CD4-positive, alpha-beta T cell treated with Interleukin-21 for 1 hour (primary cell): ENCODE measurements around the gene DEFB129.
A peak's percentile ranks its signal among the peaks of the same experiment; 100 is the strongest.
"Not testable (repeated sequence)": the region's sequence is repeated elsewhere in the genome, so short reads cannot be mapped to it uniquely, and the experiment has no call there.

Source experiments
- DNase-seq: peaks from one replicate; pipeline ENCODE4 v3.0.0-alpha.2; 2020

DEFB129 gene

DNA sequence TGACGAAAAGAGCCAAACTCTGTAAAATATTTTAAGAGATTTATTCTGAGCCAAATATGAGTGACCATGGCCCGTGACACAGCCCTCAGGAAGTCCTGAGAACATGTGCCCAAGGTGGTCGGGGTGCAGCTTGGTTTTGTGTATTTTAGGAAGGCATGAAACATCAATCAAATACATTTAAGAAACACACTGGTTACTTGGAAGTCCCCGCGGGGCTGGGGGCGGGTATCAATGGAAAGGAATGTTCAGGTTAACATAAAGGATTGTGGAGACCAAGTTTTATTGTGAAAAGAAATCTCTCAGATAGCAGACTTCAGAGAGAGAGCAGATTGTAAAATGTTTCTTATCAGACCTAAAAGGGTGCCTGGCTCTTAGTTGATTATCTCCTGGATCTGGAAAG, 26.4 kb downstream of the DEFB129 start:
- DNase-seq: not testable (repeated sequence)

DNA sequence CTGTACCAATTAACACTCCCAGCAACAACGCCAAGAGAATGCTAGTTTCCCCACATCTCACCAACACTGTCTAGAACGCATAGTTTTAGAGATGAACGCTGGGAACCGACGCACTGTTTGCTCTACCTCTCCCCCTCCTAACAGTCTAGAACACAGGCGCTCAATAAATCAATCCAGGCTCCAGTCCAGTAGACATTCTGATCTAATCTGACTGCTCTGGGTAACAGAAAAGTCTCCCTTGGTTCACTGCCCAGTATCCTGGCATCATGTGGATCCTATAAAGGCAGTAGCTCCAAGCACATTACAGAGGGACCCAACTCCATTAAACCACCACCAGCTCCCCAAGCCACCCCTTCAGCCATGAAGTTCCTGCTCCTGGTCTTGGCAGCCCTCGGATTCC, 30.4 kb downstream of the DEFB129 start, which contains the start of gene DEFB132:
TSS of gene DEFB132 (plus strand) at position 306 of the 400 bp plus-strand sequence. CDS start at position 361, 55 bp downstream.
- no peak for DNase-seq

- no peak for DNase-seq
Observed at GRCh38 chr20:258269-258858, 31.3 kb downstream of the DEFB129 start.

DNA sequence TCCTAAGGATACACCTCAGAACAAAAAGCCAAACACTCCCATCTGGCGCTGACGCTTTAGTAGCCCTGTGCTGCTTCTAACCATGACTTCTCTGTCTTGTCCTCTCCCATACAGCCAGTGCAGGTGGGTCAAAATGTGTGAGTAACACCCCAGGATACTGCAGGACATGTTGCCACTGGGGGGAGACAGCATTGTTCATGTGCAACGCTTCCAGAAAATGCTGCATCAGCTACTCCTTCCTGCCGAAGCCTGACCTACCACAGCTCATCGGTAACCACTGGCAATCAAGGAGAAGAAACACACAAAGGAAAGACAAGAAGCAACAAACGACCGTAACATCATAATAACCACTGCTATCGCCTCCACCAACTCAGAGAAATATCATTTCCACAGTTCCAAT, 31.9 kb downstream of the DEFB129 start:
- peak; percentile 9 for DNase-seq

DNA sequence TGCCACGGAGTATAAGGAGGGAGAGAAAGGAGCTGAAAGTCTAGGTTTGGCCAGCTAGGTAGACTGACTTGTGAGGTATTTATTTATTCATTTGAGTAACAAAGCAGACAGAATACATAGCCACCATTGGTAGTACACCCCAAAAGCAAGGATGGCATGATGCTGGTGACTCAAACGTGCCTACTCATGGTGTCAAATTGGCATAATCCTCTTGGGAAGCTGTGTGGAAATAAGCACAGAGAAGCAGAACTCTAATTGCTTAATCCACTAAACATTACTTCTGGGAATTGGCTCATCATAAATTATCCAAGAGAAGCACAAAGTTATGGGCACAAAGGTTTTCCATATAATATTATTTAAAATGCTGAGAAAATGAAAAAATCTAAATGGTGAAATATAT, 32.9 kb downstream of the DEFB129 start:
- DNase-seq: no peak

DNA sequence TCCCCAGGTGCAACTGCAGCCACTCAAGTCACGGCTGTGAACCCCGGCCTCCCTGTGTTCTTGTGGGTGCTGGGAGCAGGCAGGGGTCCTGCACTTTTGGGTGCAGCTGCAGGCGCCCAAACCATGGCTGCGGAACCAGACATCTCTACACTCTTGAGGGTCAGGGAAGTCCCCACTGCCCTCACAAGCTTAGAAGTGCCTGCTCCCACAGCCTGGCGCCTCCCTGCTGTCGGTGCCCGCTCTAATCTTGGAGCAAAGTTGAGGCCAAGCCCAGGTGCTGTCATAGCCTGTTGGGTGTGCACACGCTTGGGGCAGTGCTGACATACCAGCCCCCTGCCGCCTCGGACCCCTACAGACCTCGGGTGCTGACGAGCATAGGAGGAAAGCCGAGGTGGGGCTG, 36.6 kb downstream of the DEFB129 start:
- DNase-seq: no peak

DNA sequence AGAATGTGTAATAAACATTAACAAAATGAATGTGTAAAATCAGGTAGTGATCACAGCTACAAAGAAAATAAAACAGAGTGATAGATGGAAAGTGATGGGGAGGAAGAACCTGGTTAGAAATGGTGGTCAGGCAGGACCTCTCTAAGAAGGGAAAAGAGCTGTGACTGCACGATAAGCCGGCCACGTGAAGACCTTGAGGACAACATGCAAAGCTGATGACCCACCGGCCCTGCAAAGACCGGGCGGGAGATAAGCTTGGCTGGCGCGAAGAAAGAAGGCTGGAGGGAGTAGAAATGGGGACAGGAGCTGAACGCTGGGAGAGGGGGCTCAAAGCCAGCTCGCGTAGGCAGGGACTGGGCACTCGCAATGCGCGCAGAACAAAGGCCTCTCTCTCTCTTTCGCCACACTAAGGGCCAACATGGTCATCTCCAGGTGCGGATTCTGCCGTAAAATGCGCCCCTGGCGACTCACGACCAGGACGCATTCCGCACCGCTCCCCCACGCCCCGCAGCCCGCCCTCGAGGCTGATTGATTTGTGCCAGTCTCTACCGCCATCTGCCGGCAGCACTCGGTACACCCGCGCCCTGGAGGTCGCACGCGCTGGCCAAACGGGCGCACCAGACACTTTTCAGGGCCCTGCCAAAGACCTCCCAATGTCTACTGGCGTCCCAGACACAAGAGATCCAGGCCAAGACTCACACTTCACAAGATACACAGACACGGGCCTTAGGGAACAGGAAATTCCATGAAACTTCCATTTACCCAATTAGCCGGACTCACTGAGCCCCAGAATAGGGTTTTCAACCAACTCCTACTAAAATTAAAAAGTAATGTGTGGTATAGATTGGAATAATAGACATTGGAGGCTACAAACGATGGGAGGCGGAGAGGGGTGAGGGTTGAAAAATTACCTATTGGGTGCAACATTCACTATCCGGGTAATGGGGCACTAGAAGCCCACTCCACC, 39.8 kb downstream of the DEFB129 start:
- peak; percentile 86 for DNase-seq

DNA sequence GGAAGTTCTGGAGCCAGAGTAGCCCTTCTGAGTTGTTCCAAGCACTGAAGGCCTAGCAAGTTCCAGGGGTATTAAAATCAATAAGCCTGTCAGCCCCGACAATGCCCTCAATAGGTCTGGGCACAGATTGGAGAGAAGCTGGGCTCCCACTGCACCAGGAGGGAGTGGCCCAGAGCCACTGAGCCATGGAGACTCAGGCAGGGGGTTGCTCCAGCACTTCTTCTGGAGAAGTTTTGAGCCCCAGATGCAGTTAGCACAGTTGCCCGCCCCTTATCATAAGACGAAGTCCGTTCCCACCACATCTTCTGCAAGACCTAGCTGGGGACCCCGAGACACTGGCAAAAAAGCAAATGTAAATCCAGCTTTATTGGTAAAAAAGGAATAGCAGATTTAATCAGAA, 43.5 kb downstream of the DEFB129 start:
- no peak for DNase-seq

DNA sequence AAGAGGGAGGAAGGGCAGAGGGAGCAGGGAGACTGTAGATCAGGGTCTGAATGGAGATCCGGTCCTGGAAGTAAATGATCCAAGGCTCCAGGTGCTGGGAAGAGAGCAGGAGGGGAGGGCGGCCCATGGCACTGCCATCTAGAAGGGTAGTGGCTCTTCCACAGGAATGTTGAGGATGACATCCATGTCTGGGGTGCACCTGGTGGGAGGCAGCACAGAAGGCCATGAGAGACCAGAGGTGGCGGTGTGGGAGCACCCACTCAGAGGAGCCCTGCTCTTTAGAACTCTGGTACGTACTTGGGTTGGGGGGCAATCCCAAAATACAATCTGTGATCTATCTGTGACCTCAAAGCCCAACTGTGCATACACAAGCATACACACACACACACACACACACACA, 44.0 kb downstream of the DEFB129 start:
- no peak for DNase-seq

GRCh38 chr20:271528-271927, 44.5 kb downstream of the DEFB129 start:
- DNase-seq: no peak

- DNase-seq: no peak
Observed at GRCh38 chr20:272718-273117, 45.7 kb downstream of the DEFB129 start.

DNA sequence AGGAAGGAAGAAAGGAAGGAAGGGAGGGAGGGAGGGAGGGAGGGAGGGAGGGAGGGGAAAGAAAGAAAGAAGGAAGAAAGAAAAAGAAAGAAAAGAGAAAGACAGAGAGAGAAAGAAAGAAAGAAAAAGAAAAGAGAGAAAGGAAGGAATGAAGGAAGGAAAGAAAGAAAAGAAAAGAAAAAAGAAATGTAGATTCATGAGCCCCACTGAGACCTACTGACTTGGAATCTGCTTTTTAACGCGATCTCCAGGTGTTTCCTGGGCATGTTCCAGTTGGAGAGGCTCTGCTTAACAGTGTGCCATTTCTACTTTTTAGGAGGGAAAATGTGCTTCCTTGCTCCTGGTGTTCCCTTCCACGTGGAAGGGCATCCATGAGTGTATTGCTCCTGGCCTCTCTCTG, 46.8 kb downstream of the DEFB129 start:
- no peak for DNase-seq

GRCh38 chr20:275791-276190, 48.7 kb downstream of the DEFB129 start:
- no peak for DNase-seq

- no peak for DNase-seq
Observed at GRCh38 chr20:276620-277495, 49.8 kb downstream of the DEFB129 start.

DNA sequence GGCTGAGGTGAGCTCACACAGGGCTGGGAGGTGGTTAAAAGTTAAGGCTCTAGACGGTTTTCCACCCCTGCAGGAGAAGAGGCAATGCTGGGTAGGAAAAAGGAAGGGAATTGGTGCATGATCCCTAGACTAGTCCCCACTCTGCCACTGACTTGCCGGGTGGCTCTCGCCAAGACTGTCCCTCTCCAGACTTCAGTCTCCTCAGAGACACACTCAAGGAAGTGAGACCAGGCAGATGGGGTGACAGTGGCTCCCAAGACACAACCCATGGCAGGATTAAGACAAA, 50.4 kb downstream of the DEFB129 start:
- no peak for DNase-seq

DNA sequence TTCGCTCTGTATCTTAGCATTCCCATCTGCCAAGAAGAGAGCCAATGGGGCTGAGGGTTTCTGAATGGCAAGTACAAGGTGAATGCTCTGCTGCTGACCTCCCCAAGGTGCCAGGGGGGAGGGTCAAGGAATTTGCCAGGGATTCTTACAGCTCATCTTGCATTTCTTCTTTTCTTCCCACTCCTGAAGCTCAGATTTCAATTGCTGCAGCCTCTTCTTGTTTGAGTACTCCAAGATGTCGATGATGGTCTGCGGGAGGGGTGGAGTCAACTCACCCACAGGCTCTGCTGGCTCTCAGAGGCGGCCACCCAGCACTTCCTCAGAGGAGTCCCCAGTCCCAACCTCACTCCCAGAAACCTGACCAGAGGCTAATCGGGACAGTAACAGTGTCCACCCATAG, 51.1 kb downstream of the DEFB129 start:
- no peak for DNase-seq

GRCh38 chr20:278607-279571, 51.8 kb downstream of the DEFB129 start:
- peak; percentile 62 for DNase-seq
